Suppressor macrophage (primary cell): ENCODE results near the gene LYL1.
A peak's percentile ranks its signal among the peaks of the same experiment; 100 is the strongest.

Experiments used
- DNase-seq, 4 experiments: peaks; one replicate each; pipeline ENCODE4 v3.0.0-alpha.2; 2020 to 2022

LYL1 gene

GRCh38 chr19:13073263-13073662 lies 29.4 kb downstream of the LYL1 start:
- DNase-seq: no peak

DNA sequence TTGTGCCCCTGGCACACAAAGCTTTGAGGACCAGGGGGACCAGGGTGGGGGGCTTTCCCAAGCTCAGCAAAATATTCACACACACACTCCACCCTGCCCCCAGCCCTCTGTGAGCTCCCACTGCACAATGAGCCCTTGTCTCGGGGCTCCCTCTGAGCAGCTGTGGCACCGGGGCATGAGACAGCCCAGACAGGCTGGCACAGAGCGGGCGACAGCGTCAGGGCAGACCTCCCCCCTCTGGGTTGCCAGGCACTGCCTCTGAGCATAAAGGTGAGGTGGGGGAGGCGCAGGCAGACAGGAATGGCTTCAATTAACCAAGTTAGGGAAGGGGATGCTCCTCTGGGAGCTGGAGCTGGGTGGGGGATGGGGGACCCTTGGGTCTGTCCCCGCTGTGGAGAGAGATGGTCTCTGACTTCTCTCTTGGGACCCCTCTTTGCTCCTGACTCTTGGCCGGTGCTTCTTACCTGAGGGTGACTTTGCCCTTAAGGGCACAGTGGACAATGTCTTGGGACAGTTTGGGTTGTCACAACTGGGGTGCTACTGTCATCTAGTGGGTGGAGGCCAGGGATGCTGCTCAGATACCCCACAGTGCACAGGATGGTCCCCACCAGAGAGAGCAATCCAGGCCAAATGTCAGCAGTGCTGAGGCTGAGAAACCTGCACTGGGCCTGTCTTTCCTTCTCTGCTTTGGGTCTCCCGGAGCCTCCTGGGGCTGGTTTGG lies 30.3 kb downstream of the LYL1 start:
- DNase-seq: no peak

DNA sequence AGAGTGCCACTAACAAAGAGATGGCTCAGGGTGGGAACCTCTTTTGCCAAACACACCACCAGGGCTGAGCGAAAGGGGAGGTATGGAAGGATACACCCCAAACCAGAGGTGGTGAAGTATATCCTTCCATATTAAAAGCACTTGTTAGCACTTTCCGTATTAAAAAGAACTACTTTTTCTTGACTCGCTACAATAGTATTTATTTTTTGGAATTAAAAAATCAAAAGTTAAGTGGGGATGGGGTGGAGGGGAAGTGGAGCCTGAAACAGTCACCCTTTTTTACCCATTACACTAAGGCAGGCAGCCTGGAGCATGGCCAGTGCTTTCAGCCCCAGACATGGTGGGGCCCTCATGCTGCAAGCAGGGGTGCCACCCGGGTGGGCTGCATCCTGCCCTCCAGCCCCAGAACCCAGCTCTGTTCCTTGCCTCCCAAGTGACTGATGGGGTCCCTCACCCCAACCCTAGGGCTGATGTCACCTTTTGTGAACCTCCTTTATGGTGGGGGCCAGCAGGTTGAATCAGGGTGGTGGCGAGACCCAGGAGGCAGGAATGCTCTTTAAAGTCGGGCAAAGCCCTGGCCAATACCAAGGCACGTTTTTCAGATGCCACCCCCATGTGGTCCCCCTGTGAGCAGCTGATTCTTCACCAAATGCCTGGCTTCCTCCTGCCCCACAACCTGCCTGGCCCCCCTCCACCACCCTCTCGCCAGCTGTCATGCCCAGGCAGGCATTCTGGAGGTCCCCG lies 31.0 kb downstream of the LYL1 start:
- DNase-seq: no peak

DNA sequence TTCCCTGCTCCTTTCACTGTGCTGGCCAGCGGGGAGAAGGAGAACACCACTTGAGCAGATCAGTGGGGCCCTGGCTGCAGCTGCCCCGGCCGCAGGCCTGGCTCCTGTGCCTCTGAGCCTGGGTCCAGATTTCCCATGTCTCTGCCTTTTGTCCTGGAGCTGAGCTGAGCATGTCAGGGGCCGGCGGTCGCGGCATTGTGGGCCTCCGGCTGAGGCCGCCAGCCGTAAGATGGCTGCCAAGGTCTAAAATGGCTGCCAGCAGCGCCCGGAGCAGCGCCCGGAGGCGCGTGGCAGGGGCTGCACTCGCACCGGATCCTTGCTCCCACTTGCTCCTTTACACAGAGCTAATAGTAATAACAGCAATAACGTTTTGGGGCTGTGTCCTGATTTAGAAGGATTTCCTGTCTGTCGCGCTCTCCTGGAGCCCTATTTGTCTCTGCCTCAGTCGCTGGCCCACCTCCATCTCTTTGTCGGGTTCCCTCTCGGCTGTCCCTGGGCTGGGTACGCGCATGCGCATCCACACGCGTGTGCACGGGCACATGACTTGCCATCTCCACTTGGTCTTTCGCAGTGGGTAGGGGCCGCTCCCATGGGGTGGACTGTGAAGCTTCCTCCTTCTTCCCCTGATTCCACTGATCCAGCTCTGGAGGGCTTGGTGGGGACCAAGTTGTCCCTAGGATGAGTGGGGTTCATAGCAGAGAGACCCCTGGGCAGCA lies 32.1 kb downstream of the LYL1 start:
- DNase-seq: no peak

- peak in 1 of 4 experiments; percentile 23 for DNase-seq
Measured at GRCh38 chr19:13069415-13070359, 33.0 kb downstream of the LYL1 start.

- DNase-seq: peak; percentile 37 to 65 (median 50)
Measured at GRCh38 chr19:13068085-13068846, 34.4 kb downstream of the LYL1 start.

DNA sequence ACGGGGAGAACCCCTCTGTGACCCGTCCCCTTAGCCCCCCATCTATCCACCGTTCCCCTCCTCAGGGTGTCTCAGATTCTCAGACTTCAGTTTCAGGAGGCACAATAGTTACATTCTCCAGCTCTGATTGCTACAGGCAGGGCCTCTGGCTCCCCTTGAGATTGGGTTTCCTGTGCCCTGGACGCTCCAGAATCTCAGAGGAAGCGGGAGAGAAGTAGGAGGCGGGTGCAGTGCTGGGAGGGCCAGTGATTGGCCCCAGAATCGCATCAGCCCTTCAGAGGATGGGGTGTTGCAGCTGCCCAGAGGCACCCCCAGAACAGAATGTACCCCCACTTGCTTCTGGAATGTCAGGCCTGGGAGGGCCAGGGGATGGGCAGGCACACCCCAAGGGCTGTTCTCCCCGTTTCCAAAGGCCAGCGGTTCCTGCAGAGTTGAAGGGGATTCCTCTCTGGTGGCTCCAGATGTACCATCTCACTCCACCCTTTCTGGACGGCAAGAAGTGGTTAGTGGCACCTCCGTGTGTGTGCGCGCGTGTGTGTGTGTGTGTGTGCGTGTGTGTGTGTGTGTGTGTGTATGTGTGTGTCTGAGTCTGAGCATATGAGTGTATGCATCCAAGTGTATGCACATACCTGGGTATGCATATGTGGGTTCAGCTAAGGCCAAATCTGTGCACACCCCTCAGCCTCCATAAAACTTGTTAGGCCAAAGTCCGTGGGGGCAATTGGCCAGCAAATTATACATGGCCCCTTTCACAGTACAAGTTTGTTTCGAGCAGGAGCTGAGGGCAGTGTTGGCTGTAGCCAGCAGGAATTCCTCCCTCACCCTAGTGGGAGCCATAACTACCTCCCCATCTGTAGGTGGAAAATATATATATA lies 35.5 kb downstream of the LYL1 start:
- DNase-seq: no peak

DNA sequence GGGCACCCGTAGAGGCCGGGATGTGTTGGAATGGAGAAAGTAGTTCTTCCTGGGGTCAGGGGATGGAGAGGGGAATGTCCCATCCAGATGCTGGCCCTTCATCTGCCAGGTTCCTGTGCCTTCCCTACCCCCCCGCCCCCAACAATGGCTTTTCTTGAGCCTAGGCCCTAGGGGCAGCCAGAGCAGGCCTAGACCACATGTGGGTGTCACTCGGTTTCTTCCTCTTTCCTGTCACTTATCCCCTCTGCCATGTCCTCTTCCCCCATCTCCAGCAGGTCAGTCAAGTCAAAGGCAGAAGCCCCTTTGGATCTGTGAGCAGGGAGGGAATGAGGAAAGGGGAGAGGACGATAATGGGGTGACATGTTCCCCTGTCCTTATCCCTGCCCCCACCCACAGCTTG lies 36.4 kb downstream of the LYL1 start:
- DNase-seq: peak in 3 of 4 experiments; percentile 41 to 58 (median 48)

GRCh38 chr19:13064092-13064489 lies 38.6 kb downstream of the LYL1 start:
- no peak for DNase-seq

DNA sequence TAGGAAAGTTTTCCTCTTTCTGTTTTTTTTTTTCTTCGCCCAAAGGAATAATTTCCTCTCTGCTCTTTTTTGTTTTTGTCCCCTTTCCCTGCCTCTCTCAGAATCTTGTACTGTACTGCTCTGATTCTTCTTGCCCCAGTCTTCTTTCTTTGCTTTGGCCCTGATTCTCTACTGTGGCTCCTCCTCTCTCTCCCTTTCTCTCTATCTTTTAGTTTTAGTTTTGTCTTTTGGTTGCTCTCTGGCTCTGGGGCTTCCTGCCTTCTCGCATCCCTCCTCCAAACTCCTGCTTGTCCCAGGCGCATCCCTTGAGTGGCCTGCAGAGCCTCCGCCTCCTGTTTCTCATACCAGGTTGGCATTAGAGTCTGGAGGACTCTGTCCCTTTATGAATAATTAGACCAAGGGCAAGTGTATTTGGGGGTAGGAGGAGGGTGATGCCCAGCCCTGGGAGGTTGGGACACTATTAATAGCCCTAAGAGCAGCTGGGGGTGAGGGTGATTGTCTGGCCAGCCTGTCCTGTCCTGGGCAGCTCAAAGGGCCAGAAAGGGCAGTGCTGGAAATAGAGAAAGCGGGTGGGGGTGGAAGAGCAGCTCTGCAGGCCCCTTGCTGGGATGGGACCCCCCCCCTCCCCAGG lies 39.1 kb downstream of the LYL1 start:
- no peak for DNase-seq

- DNase-seq: no peak
Measured at GRCh38 chr19:13062317-13062716, 40.3 kb downstream of the LYL1 start.

- peak; percentile 84 to 93 (median 90) for DNase-seq
Measured at GRCh38 chr19:13060964-13061927, 41.4 kb downstream of the LYL1 start.

GRCh38 chr19:13060233-13060963 lies 42.3 kb downstream of the LYL1 start:
- no peak for DNase-seq

GRCh38 chr19:13058951-13059660 lies 43.6 kb downstream of the LYL1 start:
- no peak for DNase-seq

- no peak for DNase-seq
Measured at GRCh38 chr19:13057744-13058143, 44.9 kb downstream of the LYL1 start.

DNA sequence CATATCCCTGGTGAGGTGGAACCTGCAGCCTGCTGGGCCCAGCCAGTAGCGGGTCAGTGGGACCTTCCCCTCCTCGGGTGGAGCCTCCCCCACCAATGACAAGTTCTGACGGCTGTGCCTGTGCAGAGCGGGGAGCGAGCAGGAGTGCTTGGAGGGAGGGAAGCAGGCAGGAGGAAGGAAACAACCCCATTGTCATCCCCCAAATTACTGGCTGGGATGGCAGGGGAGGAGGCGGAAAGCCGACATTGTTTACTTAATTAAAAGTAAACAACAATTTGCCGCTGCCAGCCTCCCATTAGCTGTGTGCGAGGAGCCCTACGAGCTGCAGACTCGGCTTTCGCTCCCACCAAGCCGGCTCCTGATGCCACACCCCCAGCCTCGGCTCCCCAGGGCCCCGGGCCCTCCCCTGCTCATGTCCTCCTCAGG lies 45.5 kb downstream of the LYL1 start:
- DNase-seq: no peak

DNA sequence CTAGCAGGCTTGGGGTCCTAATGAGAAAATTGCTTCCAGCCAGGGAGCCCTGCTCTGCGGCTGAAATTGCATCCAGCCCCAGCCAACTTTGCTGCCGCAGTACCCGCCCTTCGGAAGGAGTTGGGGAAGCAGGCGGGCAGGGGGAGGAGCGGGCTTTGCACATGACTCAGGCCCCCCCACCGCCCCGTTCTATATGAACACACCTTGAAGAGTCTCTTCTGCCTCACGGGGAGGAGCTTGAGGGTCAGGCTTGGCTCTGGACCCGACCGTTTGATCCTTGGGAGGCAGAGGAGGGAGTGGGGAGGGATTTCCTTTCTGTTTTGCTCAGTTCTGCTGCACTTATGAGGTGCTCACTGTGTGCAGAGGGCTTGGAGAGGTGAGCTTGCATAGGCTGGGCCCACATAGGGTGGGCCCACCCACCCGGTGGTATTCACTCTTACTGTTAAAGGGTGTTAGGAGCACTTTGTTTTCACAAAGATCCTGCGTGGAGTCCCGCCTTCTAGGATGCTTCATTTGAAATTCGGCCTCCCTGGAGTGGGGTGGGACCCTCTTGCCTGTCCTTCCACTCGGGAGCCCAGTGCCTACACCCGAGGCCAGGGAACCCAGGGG lies 46.5 kb downstream of the LYL1 start:
- DNase-seq: no peak
